OCI-M2 (cell line): ENCODE results near the gene PODNL1.
"Not testable (repeated sequence)": the region's sequence is repeated elsewhere in the genome, so short reads cannot be mapped to it uniquely, and the experiment has no call there.

Experiments
- DNase-seq: peaks from one replicate; lab custom pipeline; 2025; ENCODE audit not compliant: unreplicated experiment; lab: John Stamatoyannopoulos, UW

Gene PODNL1

DNA sequence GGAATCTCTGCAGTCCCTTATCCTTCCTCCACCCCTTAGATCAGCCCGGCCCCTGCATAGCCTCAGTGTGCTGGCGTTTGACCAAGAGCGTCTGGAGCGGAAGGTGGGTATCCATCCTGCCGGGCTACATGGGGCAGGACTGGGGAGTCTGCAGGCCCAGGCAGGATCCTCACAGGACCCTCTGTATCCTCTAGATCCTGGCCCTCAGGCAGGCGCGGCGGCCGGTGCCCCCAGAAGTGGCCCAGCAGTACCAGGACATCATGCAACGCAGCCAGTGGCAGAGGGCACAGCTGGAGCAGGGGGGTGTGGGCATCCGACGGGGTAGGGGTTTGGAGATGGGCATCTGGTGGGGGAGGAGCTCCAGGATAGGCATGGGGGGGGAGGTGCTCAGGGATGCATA, 8.9 kb downstream of the PODNL1 start:
- no peak for DNase-seq

DNA sequence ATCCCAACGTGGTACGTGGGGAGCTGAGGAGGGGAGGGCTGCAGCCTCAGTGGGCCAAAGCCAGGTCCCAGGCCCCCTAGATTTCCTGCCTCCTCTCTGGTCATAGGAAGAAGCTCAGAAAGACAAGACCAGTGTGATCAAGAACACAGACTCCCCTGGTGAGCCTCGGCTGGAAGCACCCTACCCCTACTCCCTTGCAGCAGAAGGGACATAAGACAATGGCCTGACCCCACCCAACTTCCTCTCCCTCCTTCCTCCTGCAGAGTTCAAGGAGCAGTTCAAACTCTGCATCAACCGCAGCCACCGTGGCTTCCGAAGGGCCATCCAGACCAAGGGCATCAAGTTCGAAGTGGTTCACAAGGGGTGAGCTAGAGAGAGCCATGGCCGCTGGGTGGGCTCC, 11.5 kb downstream of the PODNL1 start:
- no peak for DNase-seq

DNA sequence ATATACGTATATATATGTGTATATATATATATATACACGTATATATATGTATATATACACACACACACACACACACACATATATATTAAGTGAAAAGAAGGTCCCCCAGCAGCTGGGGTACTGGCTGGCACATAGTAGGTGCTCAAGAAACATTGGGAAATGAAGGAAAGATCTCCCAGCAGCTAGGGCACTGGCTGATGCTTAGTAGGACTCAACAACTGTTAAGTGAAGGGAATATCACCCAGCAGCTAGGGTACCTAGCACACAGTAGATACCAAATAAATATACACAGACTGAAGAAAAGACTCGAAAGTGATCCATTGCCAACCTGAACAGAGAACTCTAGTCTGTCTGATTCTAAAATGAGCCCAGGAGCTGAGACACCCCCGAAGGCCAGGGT, 12.2 kb downstream of the PODNL1 start:
- DNase-seq, result no peak

DNA sequence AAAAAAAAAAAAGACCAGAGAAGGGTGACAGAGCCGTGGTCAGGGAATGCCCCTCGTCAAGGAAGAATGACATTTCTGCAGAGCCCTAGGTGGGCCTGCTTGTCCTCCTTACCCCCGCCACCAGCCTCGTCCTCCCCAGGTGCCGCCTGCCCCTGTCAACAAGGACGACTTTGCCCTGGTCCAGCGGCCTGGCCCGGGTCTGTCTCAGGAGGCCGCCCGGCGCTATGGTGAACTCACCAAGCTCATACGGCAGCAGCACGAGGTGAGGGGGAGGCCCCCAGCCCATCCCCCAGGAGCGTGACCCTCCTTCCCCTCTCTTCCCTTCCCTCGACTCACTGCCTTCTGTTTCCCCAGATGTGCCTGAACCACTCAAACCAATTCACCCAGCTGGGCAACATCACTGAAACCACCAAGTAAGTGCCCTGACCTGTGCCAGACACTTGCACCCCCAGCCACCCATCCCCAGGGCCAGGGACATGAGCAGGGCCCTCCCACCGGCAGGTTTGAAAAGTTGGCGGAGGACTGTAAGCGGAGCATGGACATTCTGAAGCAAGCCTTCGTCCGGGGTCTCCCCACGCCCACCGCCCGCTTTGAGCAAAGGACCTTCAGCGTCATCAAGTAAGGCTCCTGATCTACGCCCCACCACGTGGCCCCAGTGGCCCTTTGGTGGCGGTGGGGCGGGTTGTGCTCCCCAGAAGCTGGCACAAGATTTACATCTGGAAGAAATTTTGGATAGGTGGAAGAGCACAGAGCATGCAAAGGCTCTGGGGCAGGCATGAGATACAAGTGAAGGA, 14.8 kb downstream of the PODNL1 start:
- no peak for DNase-seq

DNA sequence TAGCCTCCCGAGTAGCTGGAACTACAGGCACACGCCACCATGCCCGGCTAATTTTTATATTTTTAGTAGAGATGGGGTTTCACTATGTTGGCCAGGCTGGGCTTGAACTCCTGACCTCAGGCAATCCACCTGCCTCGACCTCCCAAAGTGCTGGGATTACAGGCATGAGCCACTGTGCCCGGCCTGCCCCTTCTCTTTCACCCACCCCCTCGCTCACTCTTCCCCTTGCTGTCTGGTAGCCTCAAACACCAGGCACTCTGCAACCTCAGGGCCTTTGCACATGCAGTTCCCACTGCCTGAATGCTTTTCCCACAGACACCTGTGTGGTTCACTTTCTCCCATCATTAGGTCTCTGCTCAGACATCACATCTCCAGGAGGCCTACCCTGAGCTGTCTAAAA, 16.1 kb downstream of the PODNL1 start:
- not testable (repeated sequence) for DNase-seq

DNA sequence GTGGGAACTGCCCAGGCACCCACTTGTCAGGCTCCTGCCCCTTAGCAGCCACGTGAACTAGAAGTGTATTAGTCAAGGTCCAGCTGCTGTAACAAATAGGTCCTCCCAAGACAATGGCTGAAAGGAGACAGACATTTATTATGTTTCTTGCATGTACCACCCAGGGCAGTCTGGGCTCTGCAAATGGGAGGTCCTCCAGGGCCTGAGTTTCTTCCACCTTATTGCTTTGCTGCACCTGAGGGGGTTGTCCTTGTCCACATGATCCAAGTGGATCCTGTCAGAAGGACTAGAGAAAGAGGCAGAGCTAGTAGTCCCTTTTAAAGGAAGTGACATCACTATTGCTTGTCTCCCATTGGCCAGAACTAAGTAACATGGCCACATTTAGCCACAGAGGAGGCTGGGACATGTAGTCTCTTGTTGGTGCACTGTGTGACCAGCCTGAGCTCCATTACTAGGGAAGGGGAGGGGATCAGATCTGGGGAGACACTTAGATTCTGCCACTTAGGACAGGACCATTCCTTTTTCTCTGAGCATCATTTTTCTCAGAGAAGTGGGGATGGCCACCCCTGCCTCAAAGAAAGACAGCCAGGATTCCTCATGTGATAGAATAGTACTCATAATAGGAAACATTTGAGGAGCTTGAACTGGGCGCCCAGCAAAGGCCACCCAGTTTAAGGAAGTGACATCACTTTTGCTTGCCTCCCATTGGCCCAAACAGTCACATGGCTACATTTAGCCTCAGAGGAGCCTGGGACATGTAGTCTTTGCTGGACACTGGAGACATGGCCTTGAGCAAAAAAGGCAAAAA, 17.1 kb downstream of the PODNL1 start:
- DNase-seq, result peak; percentile 91

DNA sequence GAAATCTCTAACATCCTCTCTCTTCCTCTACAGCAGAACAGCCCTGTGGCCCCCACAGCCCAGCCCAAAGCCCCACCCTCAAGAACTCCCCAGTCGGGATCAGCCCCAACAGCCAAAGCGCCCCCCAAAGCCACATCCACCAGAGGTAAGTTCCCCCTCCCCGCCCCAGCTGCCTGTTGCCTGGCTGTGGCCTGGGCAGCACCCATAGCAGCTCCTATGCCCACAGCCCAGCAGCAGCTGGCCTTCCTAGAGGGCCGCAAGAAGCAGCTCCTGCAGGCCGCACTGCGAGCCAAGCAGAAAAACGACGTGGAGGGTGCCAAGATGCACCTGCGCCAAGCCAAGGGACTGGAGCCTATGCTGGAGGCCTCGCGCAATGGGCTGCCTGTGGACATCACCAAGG, 17.7 kb downstream of the PODNL1 start:
- DNase-seq, result no peak

DNA sequence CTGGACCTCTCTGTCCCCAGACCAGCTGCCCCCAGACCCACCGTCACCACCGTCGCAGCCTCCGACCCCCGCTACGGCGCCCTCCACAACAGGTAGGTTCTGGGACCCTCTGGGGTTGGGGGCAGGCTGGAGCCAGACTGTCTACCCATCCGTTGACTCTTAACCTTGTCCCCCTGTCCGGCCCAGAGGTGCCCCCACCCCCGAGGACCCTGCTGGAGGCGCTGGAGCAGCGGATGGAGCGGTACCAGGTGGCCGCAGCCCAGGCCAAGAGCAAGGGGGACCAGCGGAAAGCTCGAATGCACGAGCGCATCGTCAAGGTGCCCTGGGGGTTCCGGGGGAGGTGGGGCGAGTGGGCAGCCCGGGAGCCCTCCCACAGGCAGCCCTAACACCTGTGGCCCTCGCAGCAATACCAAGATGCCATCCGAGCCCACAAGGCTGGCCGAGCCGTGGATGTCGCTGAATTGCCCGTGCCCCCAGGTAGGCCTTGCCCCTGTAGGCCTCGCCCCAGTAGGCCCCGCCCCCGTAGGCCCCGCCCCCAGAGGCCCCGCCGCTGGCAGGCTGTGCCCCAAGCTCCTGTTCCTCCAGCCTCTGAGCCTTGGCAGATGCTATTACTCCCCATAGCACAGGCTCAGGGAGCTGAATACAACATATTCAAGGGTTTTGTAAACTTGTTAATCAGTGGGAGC, 19.3 kb downstream of the PODNL1 start:
- DNase-seq, result no peak

DNA sequence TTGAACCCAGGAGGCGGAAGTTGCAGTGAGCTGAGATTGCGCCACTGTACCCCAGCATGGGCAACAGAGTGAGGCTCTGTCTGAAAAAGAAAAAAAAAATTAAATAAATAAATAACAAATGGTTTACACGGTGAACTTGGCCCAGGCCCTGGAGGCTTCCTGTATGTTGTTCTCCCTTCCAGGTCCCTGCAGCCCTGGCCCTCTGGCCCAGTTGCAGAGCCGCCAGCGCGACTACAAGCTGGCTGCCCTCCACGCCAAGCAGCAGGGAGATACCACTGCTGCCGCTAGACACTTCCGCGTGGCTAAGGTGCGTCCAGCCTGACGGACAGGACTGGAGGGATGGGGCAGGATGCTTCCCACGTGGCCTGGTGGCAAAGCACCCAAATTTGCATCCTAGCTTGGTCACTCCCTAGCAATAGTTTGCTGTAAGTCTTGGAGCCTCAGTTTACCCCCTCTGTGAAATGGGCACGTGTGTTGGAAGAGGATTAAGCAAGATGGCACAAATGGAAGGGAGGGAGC, 20.3 kb downstream of the PODNL1 start:
- no peak for DNase-seq

DNA sequence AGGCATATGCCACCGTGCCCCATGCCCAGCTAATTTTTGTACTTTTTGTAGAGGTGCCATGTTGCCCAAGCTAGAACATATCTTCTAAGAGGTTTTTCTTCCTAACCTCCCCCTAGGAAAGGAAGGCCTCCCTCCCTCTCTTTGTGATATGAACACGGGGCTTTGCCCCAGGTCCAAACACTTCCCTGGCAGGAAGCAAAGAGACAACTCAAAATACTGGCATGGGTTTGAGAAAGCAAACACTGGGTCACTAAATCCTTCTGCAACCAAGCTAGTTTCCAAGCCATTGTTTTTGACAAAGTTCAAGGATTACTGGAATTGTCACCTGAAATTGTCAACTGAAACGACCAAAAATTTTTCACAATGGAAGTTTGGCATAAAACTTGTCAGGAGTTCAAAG, 23.4 kb downstream of the PODNL1 start:
- no peak for DNase-seq

DNA sequence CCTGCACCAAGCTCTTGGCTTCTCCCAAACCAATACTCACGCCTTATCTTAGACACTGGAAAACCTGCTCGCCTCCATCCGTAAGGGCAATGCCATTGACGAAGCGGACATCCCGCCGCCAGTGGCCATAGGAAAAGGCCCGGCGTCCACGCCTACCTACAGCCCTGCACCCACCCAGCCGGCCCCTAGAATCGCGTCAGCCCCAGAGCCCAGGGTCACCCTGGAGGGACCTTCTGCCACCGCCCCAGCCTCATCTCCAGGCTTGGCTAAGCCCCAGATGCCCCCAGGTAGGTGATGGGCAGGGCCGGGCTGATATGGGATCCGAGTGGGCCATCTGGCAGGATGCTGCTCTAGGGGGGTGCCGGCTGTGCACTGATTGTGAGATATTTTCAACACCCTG, 24.9 kb downstream of the PODNL1 start:
- no peak for DNase-seq

DNA sequence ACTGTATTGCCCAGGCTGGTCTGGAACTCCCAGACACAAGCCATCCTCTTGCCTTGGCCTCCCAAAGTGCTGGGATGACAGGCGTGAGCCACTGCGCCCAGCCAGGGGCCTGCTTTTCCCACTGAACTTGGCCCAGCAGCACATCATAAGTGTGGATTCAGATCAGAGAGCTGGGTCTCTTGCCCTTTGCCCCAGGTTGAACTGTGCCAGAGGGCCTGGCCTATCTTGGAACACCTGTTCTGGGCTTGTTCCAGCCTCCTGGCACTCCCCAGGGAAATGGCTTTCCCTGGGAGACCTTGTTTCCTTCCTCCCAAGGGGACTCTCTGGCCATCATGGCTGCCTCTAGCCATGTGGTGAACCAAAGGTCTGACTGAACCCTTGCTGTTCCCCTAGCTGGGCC, 28.8 kb downstream of the PODNL1 start:
- no peak for DNase-seq

DNA sequence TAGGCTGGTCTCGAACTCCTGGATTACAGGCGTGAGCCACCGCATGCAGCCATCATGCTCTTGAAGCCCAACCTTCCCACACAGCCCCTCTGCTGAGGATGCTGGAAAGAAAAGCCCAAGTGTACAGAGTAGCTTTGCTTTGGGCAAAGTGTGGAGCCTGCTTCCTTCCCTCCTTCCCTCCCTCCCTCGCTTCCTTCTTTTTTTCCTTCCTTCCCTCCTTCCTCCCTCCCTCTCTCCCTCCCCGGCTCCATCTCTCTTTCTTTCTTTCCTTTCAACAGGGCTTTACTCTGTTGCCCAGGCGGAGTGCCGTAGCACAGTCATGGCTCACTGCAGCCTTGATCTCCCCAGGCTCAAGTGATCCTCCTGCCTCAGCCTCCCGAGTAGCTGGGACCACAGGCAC, 29.5 kb downstream of the PODNL1 start:
- DNase-seq, result no peak

DNA sequence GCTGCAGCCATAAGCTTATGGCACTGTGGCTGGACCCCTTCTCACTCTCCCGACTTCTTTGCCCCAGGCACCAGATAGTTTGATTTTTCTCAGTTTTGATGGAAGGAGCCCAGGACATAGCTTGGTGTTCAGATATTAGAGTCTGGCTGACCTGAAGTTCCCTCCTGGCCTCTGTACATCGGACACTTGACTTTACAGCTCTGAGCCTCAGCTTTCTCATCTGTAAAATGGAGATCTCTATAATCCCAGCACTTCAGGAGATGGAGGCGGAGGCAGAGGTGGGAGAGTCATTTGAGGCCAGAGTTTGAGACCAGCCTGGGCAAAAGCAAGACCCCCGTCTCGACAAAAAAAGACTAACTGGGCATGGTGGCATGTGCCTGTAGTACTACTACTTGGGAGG, 31.3 kb downstream of the PODNL1 start:
- no peak for DNase-seq

DNA sequence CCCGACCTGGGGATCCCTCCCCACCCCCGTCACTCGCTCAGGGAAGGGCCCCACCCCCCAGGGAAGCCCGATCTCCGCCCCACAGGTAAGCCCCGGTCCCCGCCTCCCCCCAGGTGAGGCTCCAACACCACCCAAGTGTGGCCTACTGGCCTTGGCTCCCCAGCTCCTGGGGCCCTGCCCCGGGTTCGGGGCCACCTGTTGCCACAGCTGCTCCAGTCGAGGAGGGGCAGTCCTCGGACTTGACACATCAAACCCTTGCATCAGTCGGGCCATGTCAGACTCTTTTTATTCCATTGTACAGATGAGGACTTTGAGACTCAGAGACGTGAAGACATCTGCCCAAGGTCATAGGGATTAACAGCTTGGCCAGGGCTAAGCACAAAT, 31.7 kb downstream of the PODNL1 start:
- DNase-seq, result peak; percentile 78

DNA sequence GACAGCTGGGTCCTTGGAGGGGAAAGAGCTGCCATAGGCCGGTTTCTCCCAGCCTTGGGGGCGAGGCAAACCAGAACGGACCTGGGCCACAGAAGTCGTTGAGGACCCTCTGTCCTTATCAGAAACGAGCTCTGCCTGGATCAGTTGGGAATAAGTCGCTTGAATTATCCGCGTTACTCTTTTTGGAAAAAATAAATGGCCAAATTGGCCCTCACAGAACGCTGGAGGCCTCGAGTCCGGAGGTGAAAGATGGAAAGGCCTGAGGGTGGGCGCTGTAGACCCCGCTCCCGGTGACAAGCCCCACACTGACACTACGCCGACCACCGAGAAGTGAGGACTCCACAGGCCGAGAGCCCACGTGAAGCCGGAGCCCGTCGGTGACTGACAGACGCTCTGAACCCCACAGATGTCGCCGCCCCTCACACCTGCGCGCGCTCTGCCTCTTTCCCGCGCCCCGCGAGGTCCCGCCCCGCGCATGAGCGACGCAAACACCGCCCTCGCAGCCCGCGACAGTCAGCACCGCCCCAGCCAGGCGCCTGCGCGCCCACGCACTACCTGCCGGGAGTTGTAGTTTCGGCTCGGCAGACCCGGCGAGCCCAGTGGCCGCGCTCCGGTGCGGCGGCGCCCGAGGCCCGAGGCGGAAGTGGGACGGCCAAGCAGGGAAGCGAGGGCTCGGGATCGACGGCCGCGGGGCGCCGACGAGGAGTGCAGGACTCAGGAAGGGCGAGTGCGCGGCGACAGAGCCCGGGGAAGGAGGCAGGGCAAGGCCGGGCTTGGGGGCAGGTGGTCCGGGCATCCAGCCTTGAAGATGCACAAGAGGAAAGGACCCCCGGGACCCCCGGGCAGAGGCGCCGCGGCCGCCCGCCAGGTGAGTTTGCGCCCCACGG, 32.3 kb downstream of the PODNL1 start, which contains the start of the genes BRME1 and CC2D1A:
Gene BRME1 (minus strand): TSS at position 484 of the 887 bp plus-strand sequence. CDS start 1,225 bp downstream, outside the sequence.
Gene CC2D1A (plus strand): TSS at position 568 of the 887 bp plus-strand sequence. CDS start 241 bp downstream, at position 809.
- peak; percentile 99 for DNase-seq

DNA sequence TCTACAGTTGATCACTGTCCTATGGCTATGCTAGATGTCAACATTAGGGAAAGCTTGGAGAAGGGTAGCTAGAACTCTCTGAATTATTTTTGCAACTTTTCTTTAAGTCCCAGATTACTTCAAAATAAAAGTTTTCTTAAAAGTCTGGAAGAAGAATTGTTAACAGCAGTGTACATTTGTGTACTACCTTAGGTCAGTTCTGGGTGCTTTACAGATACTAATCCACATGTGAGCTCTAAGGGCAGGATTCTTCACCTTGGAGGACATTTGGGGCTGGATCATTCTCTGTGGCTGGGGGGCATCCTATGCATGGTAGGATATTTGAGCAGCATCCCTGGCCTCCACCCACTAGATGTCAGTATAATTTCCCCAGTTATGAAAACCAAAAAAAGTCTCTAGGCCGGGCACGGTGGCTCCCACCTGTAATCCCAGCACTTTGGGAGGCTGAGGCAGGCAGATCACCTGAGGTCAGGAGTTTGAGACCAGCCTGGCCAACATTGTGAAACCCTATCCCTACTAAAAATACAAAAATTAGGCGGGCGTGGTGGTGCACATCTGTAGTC, 35.1 kb downstream of the PODNL1 start:
- DNase-seq, result peak; percentile 84

DNA sequence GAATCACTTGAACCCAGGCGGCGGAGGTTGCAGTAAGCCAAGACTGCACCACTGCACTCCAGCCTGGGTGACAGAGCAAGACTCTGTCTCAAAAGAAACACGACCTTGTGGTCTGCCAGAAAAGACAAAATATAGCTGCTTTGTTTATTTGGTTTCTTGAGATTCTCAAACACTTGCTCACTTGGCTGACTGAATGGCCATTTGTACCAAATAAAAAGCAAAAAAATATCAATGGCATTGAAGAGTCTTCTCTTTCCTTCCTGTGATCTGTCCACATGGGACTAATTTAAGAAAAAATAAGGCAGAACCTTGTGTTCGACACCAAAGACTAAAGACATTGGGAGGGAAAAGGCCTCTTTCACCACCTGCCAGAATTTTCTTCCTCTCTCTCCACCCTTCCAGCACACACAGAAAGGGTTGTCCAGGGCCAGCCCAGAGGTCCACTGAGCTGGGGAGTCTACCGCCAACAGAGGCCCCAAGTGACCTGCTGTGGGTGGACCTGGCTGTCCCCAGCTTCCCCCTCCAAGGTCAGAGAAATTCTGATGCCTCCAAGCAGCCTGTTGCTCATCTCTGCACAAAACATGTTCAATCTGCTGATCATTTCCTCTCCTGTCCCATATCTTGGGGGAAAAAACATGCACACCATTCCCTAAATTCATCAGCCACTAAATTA, 38.2 kb downstream of the PODNL1 start:
- no peak for DNase-seq

DNA sequence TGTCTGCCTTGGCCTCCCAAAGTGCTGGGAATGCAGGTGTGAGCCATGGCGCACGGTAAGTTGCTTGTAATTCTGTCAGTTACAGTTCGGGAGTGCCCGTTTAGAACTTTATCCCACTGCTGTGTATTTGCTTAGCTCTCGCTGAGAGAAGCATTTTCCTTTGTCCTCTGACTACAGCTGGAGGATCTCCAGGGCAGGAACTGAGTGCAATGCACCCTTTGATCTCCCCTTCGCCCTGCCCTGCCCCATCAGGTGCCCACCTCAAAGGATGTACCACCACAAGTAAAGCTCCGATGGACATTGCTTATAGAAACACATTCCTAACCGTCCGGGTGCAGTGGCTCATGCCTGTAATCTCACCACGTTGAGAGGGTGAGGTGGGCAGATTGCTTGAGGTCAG, 38.8 kb downstream of the PODNL1 start:
- DNase-seq, result no peak

DNA sequence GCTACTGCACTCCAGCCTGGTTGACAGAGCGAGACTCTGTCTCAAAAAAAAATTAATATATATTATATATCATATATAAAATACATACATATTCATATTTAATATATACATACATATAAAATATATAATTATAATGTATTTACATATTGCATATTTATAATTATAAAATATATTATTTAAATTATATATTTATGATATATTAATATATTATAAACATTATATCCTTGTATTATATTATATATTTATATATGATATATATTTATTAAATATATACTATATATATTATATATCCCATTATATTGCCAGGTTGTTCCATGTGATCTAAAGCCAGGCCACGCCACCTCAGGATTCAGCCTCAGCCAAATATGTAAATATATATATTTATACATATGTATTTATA, 42.0 kb downstream of the PODNL1 start:
- no peak for DNase-seq
